GM12878 (cell line): Measurements from ENCODE around the gene NAV3.

Experiments
- CBX3 ChIP-seq: fragments of 200-600 bp; sonication (generic); IDR thresholded peaks from 2 replicates; pipeline ENCODE4 v1.6.1; 2016; ENCODE audit warnings: low read depth, borderline replicate concordance
- CTCF ChIP-seq, 3 experiments: IDR thresholded peaks in 2 of 3; conservative IDR thresholded peaks in 1 of 3; 2 replicates each; pipeline ENCODE4 v1.5.1; 2011; ENCODE audit warnings: low read depth in 3 of 3, low read length in 3 of 3, mild to moderate bottlenecking in 3 of 3, control low read depth in 2 of 3, moderate library complexity in 2 of 3, inconsistent platforms in 1 of 3, mixed read lengths in 1 of 3; ENCODE audit not compliant: control insufficient read depth in 2 of 3, insufficient read depth in 1 of 3; ENCODE audit errors: extremely low read depth in 1 of 3
- EP300 ChIP-seq, 2 experiments: fragments of 150-350 bp in 1 of 2; IDR thresholded peaks; 2 replicates each; pipeline ENCODE4 v1.6.1; 2011 to 2012; ENCODE audit warnings: low read depth in 2 of 2, low read length in 2 of 2, borderline replicate concordance in 1 of 2, improper control_type of control experiment in 1 of 2, inconsistent platforms in 1 of 2; ENCODE audit not compliant: control insufficient read depth in 1 of 2
- EZH2 ChIP-seq: IDR thresholded peaks from 2 replicates; pipeline ENCODE4 v1.6.1; 2012; ENCODE audit warnings: low read depth, mild to moderate bottlenecking, control low read depth, inconsistent platforms, low read length, borderline replicate concordance; ENCODE audit not compliant: control insufficient read depth
- GABPA ChIP-seq: IDR thresholded peaks from 2 replicates; pipeline ENCODE4 v1.6.1; 2014; ENCODE audit warnings: antibody characterized with exemption, low read depth, mild to moderate bottlenecking, inconsistent platforms
- NFYB ChIP-seq: IDR thresholded peaks from 2 replicates; pipeline ENCODE4 v1.6.1; 2011; ENCODE audit warnings: low read depth, mild to moderate bottlenecking, low read length, improper control_type of control experiment, moderate library complexity; ENCODE audit not compliant: insufficient read depth
- NRF1 ChIP-seq: conservative IDR thresholded peaks from 2 replicates; pipeline ENCODE4 v1.6.1; 2011; ENCODE audit warnings: mild to moderate bottlenecking, low read depth, low read length, improper control_type of control experiment
- RBBP5 ChIP-seq: fragments of 200-600 bp; sonication (generic); conservative IDR thresholded peaks from 2 replicates; pipeline ENCODE4 v1.6.1; 2016
- RELA ChIP-seq: fragments of 450-650 bp; IDR thresholded peaks from 2 replicates; pipeline ENCODE4 v1.8.0; 2014; ENCODE audit warnings: borderline replicate concordance; ENCODE audit not compliant: partially characterized antibody
- SMARCA5 ChIP-seq: fragments of 450-650 bp; IDR thresholded peaks from 2 replicates; pipeline ENCODE4 v1.6.1; 2017; ENCODE audit warnings: mild to moderate bottlenecking
- SMC3 ChIP-seq: IDR thresholded peaks from 2 replicates; pipeline ENCODE4 v1.6.1; 2011; ENCODE audit warnings: low read length, improper control_type of control experiment, borderline replicate concordance

DNA sequence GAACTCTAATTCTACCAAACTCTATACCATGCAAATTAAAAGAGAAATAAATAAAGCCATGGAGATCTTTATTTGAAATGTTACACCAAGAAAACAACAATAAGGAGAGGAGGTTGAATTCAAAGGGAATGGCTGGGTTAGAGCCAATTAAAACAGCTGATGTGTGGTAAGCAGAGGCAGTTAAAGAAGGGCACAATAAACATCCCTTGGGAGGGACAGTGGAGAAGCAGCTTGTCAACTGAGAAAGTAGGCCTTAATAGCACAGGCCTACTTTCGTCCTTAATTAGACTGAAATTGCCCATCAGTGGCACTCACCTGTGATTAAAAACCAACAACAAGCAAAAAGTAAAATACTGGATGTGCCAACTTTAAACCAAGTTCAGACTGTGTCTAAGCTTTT is 16.3 kb upstream of the NAV3 start:
- TF ChIP-seq EZH2 (no peak), EP300 (IDR thresholded peaks at IDR 0.05; ENCODE audit: borderline replicate concordance in 1 of 2, control insufficient read depth in 1 of 2, low read depth in 2 of 2, low read length in 2 of 2) (no peak), SMC3 (no peak), RELA (no peak), CTCF (IDR thresholded peaks at IDR 0.05 in 2 of 3, conservative IDR thresholded peaks at IDR 0.05 in 1 of 3; ENCODE audit: control insufficient read depth in 2 of 3, extremely low read depth in 1 of 3, insufficient read depth in 1 of 3, low read depth in 3 of 3, low read length in 3 of 3) (no peak), RBBP5 (no peak), NRF1 (no peak), SMARCA5 (no peak), NFYB (no peak), CBX3 (no peak), GABPA (no peak)
